Endothelial cell of umbilical vein (primary cell): ENCODE data around the gene USP48. TPM values are rescaled to one million over a fixed set of nuclear protein-coding genes. Genes with fewer than 3 reads are reported as not detected.

Experiments used
- BruUV-seq: library from RNA; stranded (reverse); fragments of 400-500 nt; replicated peaks from 2 replicates; lab custom pipeline; 2021; lab: Mats Ljungman, UMichigan
- CTCF ChIA-PET: fragments of 300-600, 350-600 bp; sonication (Branson Sonifier 250); formaldehyde crosslinking; loops from one replicate; lab custom pipeline; 2021; ENCODE audit warnings: antibody characterized with exemption, inconsistent platforms; lab: Charles Lee
- POLR2A ChIA-PET: fragments of 300-600, 350-600 bp; sonication (Branson Sonifier 250); formaldehyde crosslinking; loops from one replicate; lab custom pipeline; 2021; ENCODE audit warnings: antibody characterized with exemption, inconsistent platforms; lab: Charles Lee
- DNase-seq: peaks from one replicate; pipeline ENCODE4 v3.0.0-alpha.2; 2011; ENCODE audit warnings: low read depth, low spot score
- FAIRE-seq: peaks from 2 replicates; lab custom pipeline; 2011; peaks lifted over from hg19 to GRCh38; lab: Jason Lieb, UNC
- H2AFZ ChIP-seq: 2 replicates; pipeline ENCODE4 v1.6.0; 2012; ENCODE audit warnings: low read depth, low read length, control low read depth, inconsistent platforms
- H3K27ac ChIP-seq: 2 replicates; pipeline ENCODE4 v1.5.1; 2011; ENCODE audit warnings: low read depth, mild to moderate bottlenecking, control low read depth, low read length, moderate library complexity; ENCODE audit not compliant: insufficient read depth
- H3K27me3 ChIP-seq, 2 experiments: 2 replicates each; pipeline versions ENCODE4 v1.6.0 to v1.6.1; 2011; ENCODE audit warnings: low read length in 2 of 2, mixed read lengths in 1 of 2; ENCODE audit not compliant: control insufficient read depth in 2 of 2, insufficient read depth in 2 of 2
- H3K36me3 ChIP-seq, 2 experiments: 2 replicates in 1 of 2; 3 replicates in 1 of 2; pipeline ENCODE4 v1.5.1; 2011; ENCODE audit warnings: low read length in 2 of 2, mild to moderate bottlenecking in 1 of 2, moderate library complexity in 1 of 2; ENCODE audit not compliant: control insufficient read depth in 2 of 2, insufficient read depth in 2 of 2; ENCODE audit errors: extremely low read depth in 1 of 2
- H3K4me1 ChIP-seq: 3 replicates; pipeline ENCODE4 v1.5.1; 2011; ENCODE audit warnings: mild to moderate bottlenecking, low read length; ENCODE audit not compliant: control insufficient read depth, insufficient read depth; ENCODE audit errors: extremely low read depth
- H3K4me2 ChIP-seq: 2 replicates; pipeline ENCODE4 v1.6.1; 2011; ENCODE audit warnings: low read length, control low read depth, mixed read lengths; ENCODE audit not compliant: insufficient read depth
- H3K4me3 ChIP-seq, 3 experiments: fragments of 200-600 bp in 1 of 3; sonication (generic), shearing (Covaris generic) in 1 of 3; replicated peaks in 1 of 3; 2 replicates each; pipeline ENCODE4 v1.5.1; 2011 to 2016; ENCODE audit warnings: control low read depth in 3 of 3, low read length in 3 of 3, mild to moderate bottlenecking in 2 of 3, inconsistent platforms in 1 of 3, low read depth in 1 of 3, moderate library complexity in 1 of 3; ENCODE audit not compliant: insufficient read depth in 1 of 3
- H3K79me2 ChIP-seq: 2 replicates; pipeline ENCODE4 v1.6.0; 2012; ENCODE audit warnings: low read length, inconsistent platforms; ENCODE audit not compliant: control insufficient read depth, insufficient read depth
- H3K9ac ChIP-seq: replicated peaks from 2 replicates; pipeline ENCODE3; 2011; ENCODE audit warnings: low read length, control low read depth; ENCODE audit not compliant: insufficient read depth; ENCODE audit errors: extremely low read depth
- H3K9me1 ChIP-seq: replicated peaks from 3 replicates; pipeline ENCODE4 v1.6.0; 2011; ENCODE audit warnings: mild to moderate bottlenecking, low read length; ENCODE audit not compliant: control insufficient read depth, insufficient read depth; ENCODE audit errors: extremely low read depth
- H3K9me3 ChIP-seq: replicated peaks from 2 replicates; pipeline ENCODE4 v1.5.1; 2012; ENCODE audit warnings: low read length, inconsistent platforms; ENCODE audit not compliant: control insufficient read depth, insufficient read depth
- H4K20me1 ChIP-seq: replicated peaks from 2 replicates; pipeline ENCODE3; 2011; ENCODE audit warnings: mild to moderate bottlenecking, low read length; ENCODE audit not compliant: control insufficient read depth, insufficient read depth; ENCODE audit errors: extremely low read depth
- EZH2 ChIP-seq: IDR thresholded peaks from 2 replicates; pipeline ENCODE4 v1.6.1; 2012; ENCODE audit warnings: borderline replicate concordance, low read depth, mild to moderate bottlenecking, moderate library complexity, low read length, inconsistent platforms; ENCODE audit not compliant: severe bottlenecking
- FOS ChIP-seq: IDR thresholded peaks from 2 replicates; pipeline ENCODE4 v1.6.1; 2011; ENCODE audit warnings: mild to moderate bottlenecking, low read length, moderate library complexity, borderline replicate concordance; ENCODE audit not compliant: insufficient read depth
- GATA2 ChIP-seq: IDR thresholded peaks from 2 replicates; pipeline ENCODE4 v1.7.0; 2011; ENCODE audit warnings: low read depth, mild to moderate bottlenecking, moderate library complexity, mixed read lengths, low read length; ENCODE audit not compliant: insufficient read length, insufficient read depth
- MAX ChIP-seq: IDR thresholded peaks from 2 replicates; pipeline ENCODE4 v1.6.1; 2011; ENCODE audit not compliant: insufficient read depth, insufficient read length
- MYC ChIP-seq: IDR thresholded peaks from one replicate; pipeline ENCODE4 v1.6.1; 2011; ENCODE audit warnings: mild to moderate bottlenecking, low read depth, low read length
- POLR2AphosphoS5 ChIP-seq: IDR thresholded peaks from 2 replicates; pipeline ENCODE4 v1.6.1; 2012; ENCODE audit warnings: low read depth, mild to moderate bottlenecking, control low read depth, low read length, moderate library complexity; ENCODE audit not compliant: insufficient read depth
- dilution Hi-C: fragments of 300-500 bp; cut with MboI; formaldehyde crosslinking; loops from one replicate; pipeline ENCODE4 v1.15.0; 2019; ENCODE audit warnings: low sequenced_read_pairs; ENCODE audit not compliant: extremely low pct_ligation_motif_present
- intact Hi-C: fragments of 100-400 bp; cut with micrococcal nuclease; formaldehyde crosslinking; loops from one replicate; pipeline ENCODE4 v1.10.0; 2022
- polyA plus RNA-seq, 4 experiments: library from polyadenylated mRNA; depleted of rRNA in 3 of 4; stranded (reverse) in 3 of 4; unstranded in 1 of 4; fragments of >200 nt; gene quantifications; 2 replicates each; pipeline versions ENCODE4 v1.2.1 to v1.2.3, GENCODE V29; 2011 to 2012; ENCODE audit warnings: missing spikeins in 1 of 4
- total RNA-seq: library from RNA; stranded (reverse); gene quantifications from 2 replicates; pipeline ENCODE4 v1.2.3, GENCODE V29; 2021
- TF ChIP-seq, protein P1 (sequence below), 2 donors: IDR thresholded peaks; 1 replicate in 1 of 2; 2 replicates in 1 of 2; pipeline ENCODE4 v1.5.1; 2011; ENCODE audit warnings: low read length in 2 of 2, mild to moderate bottlenecking in 2 of 2, moderate library complexity in 2 of 2, control low read depth in 1 of 2, inconsistent platforms in 1 of 2, low read depth in 1 of 2; ENCODE audit not compliant: insufficient read depth in 1 of 2; ENCODE audit errors: extremely low read depth in 1 of 2

Gene USP48
- total and polyA plus RNA-seq, 2 donors (not counting 3 experiments of a cell fraction or from before 2014, with no cell fraction given): 27.2 to 149 TPM

- Histone ChIP-seq H3K4me2 (no peak overlapping the region), H3K9ac (no peak overlapping the region), H2AFZ (no peak overlapping the region), H3K9me1 (no peaks in the 10 kb centered on the region), H3K9me3 (no peaks in the 10 kb centered on the region), H4K20me1 (no peaks in the 10 kb centered on the region), H3K79me2 (peaks cover 90% of the 10 kb centered on the region), H3K27me3 (no peaks in the 10 kb centered on the region), H3K36me3 (no peaks in the 10 kb centered on the region), H3K27ac (no peak overlapping the region), H3K4me3 (no peak overlapping the region), H3K4me1 (peaks cover 32% of the 10 kb centered on the region)
- dilution Hi-C loops (no loop called here), intact Hi-C loops (no loop called here)
- TF ChIP-seq MAX (no peak), GATA2 (no peak), MYC (no peak)
- ChIA-PET CTCF (interaction anchor here (1.0 to 2.5 kb wide), 4 partner anchors 12 to 20 kb away, joined by 3 to 21 read pairs (median 8); partner anchors contain the start of gene USP48), POLR2A (no interaction called here)
- FAIRE-seq (no peak), DNase-seq (no peak)
- no TSS peak for BruUV-seq
These were observed 19.7 kb downstream of the USP48 start for GRCh38 chr1:21763236-21763635.

- no peaks in the 10 kb centered on the region for H3K27me3 ChIP-seq
- no peak for FAIRE-seq
- CTCF ChIA-PET: interaction anchor here (1.0 to 2.5 kb wide), 6 partner anchors 11 to 40 kb away, joined by 3 to 13 read pairs (median 4); no protein-coding TSS in a partner anchor
These were observed 20.9 kb downstream of the USP48 start for GRCh38 chr1:21762022-21762404.

More at GRCh38 chr1:21762022-21762404, 20.9 kb downstream of the USP48 start:
- H3K9ac ChIP-seq: no peak overlapping the region
- dilution Hi-C loops (no loop called here), intact Hi-C loops (no loop called here)
- no peaks in the 10 kb centered on the region for H4K20me1 ChIP-seq
- no peaks in the 10 kb centered on the region for H3K9me3 ChIP-seq
- TF ChIP-seq MYC (no peak), GATA2 (no peak), EZH2 (no peak), POLR2AphosphoS5 (no peak), FOS (no peak), MAX (no peak)
- TF ChIP-seq, protein P1, sequence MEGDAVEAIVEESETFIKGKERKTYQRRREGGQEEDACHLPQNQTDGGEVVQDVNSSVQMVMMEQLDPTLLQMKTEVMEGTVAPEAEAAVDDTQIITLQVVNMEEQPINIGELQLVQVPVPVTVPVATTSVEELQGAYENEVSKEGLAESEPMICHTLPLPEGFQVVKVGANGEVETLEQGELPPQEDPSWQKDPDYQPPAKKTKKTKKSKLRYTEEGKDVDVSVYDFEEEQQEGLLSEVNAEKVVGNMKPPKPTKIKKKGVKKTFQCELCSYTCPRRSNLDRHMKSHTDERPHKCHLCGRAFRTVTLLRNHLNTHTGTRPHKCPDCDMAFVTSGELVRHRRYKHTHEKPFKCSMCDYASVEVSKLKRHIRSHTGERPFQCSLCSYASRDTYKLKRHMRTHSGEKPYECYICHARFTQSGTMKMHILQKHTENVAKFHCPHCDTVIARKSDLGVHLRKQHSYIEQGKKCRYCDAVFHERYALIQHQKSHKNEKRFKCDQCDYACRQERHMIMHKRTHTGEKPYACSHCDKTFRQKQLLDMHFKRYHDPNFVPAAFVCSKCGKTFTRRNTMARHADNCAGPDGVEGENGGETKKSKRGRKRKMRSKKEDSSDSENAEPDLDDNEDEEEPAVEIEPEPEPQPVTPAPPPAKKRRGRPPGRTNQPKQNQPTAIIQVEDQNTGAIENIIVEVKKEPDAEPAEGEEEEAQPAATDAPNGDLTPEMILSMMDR (IDR thresholded peaks at IDR 0.05; ENCODE audit: extremely low read depth in 1 of 2, insufficient read depth in 1 of 2, low read depth in 1 of 2, low read length in 2 of 2): no peak
- no peak overlapping the region for H3K27ac ChIP-seq
- H3K36me3 ChIP-seq: no peaks in the 10 kb centered on the region
- H3K4me3 ChIP-seq: no peak overlapping the region
- peaks cover 89% of the 10 kb centered on the region for H3K79me2 ChIP-seq
- no peaks in the 10 kb centered on the region for H3K9me1 ChIP-seq
- no peak for DNase-seq
- BruUV-seq: no TSS peak
- H3K4me1 ChIP-seq: peaks cover 32% of the 10 kb centered on the region
- H3K4me2 ChIP-seq: no peak overlapping the region
- POLR2A ChIA-PET: interaction anchor here (1.4 kb wide), 1 partner anchor 19 kb away, joined by 5 read pairs; no protein-coding TSS in a partner anchor
- H2AFZ ChIP-seq: no peak overlapping the region
